Peyer's patch (tissue), 4 donors: ENCODE results near the gene PROCR.

Experiments used
- POLR2A ChIP-seq, 2 donors: fragments of 450-650 bp; IDR thresholded peaks; one replicate each; pipeline ENCODE4 v1.5.1; 2017; ENCODE audit warnings: antibody characterized with exemption in 2 of 2, mild to moderate bottlenecking in 2 of 2, moderate library complexity in 2 of 2
- TF ChIP-seq, protein P1 (sequence below), 6 experiments: fragments of 450-650 bp in 4 of 6; fragments of 200-600 bp in 2 of 6; sonication (generic) in 1 of 6; IDR thresholded peaks; one replicate each; pipeline ENCODE4 v1.5.1; 2017 to 2019; ENCODE audit warnings: antibody characterized with exemption in 6 of 6, mild to moderate bottlenecking in 3 of 6, moderate library complexity in 1 of 6

DNA sequence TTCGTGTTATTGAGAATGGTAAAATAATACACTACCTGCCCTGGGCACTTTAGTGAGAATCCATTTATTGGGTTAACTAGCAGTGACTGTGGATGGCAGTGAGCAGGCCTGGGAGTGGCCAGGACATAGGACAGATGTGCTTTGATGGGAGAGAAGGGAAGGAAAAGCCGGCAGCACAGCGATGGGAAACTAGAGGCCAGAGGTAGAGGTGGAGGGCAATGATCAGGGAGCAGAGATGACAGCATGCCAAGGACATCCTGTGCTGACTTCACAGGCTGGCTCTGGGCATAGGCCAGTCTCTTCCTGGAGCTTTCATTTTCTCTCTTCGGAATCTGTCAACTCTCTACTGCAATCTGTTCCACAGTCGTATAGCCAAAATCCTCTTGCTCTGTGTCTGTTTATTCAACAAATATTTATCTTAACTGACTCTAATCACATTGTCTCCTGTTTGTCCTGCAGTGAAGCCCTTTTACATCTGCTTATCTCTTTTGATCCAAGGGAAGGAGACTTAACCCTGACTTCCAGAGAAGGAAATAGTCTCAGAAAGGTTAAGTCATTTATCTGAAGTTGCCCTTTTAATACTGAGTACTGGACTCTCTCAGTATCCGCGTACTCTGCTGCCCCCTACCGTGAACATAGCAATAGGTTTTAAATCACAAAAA is 36.2 kb downstream of the PROCR start:
- TF ChIP-seq POLR2A (IDR thresholded peaks at IDR 0.05), result peak in 1 of 2 donors; percentile 19
- TF ChIP-seq, protein P1, sequence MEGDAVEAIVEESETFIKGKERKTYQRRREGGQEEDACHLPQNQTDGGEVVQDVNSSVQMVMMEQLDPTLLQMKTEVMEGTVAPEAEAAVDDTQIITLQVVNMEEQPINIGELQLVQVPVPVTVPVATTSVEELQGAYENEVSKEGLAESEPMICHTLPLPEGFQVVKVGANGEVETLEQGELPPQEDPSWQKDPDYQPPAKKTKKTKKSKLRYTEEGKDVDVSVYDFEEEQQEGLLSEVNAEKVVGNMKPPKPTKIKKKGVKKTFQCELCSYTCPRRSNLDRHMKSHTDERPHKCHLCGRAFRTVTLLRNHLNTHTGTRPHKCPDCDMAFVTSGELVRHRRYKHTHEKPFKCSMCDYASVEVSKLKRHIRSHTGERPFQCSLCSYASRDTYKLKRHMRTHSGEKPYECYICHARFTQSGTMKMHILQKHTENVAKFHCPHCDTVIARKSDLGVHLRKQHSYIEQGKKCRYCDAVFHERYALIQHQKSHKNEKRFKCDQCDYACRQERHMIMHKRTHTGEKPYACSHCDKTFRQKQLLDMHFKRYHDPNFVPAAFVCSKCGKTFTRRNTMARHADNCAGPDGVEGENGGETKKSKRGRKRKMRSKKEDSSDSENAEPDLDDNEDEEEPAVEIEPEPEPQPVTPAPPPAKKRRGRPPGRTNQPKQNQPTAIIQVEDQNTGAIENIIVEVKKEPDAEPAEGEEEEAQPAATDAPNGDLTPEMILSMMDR (IDR thresholded peaks at IDR 0.05), result peak; percentile 57 to 98 (median 95)
